ENCODE data around the gene CCDC47.

The CCDC47 gene

GRCh38 chr17:63696381-63696961 is 76.9 kb downstream of the CCDC47 start:
- peak; percentile 73 for DNase-seq

- no peak for DNase-seq
These were observed 77.5 kb downstream of the CCDC47 start for GRCh38 chr17:63695889-63696288.
